D721Med (cell line): ENCODE results near the gene PPFIA3.
A peak's percentile ranks its signal among the peaks of the same experiment; 100 is the strongest.

Source experiments
- DNase-seq: peaks from one replicate; pipeline ENCODE4 v3.0.0; 2011; ENCODE audit warnings: low spot score; ENCODE audit not compliant: insufficient read length
- FAIRE-seq: peaks from 2 replicates; lab custom pipeline; 2011; peaks lifted over from hg19 to GRCh38; lab: Jason Lieb, UNC
- TF ChIP-seq, protein P1 (sequence below): IDR thresholded peaks from 2 replicates; pipeline ENCODE4 v1.5.1; 2012; ENCODE audit warnings: mild to moderate bottlenecking, control low read depth; ENCODE audit not compliant: insufficient read depth; ENCODE audit errors: missing control alignments

The PPFIA3 gene

GRCh38 chr19:49148044-49148682 is 28.8 kb downstream of the PPFIA3 start:
- FAIRE-seq (no peak), DNase-seq (no peak)
- TF ChIP-seq, protein P1, sequence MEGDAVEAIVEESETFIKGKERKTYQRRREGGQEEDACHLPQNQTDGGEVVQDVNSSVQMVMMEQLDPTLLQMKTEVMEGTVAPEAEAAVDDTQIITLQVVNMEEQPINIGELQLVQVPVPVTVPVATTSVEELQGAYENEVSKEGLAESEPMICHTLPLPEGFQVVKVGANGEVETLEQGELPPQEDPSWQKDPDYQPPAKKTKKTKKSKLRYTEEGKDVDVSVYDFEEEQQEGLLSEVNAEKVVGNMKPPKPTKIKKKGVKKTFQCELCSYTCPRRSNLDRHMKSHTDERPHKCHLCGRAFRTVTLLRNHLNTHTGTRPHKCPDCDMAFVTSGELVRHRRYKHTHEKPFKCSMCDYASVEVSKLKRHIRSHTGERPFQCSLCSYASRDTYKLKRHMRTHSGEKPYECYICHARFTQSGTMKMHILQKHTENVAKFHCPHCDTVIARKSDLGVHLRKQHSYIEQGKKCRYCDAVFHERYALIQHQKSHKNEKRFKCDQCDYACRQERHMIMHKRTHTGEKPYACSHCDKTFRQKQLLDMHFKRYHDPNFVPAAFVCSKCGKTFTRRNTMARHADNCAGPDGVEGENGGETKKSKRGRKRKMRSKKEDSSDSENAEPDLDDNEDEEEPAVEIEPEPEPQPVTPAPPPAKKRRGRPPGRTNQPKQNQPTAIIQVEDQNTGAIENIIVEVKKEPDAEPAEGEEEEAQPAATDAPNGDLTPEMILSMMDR, result no peak

DNA sequence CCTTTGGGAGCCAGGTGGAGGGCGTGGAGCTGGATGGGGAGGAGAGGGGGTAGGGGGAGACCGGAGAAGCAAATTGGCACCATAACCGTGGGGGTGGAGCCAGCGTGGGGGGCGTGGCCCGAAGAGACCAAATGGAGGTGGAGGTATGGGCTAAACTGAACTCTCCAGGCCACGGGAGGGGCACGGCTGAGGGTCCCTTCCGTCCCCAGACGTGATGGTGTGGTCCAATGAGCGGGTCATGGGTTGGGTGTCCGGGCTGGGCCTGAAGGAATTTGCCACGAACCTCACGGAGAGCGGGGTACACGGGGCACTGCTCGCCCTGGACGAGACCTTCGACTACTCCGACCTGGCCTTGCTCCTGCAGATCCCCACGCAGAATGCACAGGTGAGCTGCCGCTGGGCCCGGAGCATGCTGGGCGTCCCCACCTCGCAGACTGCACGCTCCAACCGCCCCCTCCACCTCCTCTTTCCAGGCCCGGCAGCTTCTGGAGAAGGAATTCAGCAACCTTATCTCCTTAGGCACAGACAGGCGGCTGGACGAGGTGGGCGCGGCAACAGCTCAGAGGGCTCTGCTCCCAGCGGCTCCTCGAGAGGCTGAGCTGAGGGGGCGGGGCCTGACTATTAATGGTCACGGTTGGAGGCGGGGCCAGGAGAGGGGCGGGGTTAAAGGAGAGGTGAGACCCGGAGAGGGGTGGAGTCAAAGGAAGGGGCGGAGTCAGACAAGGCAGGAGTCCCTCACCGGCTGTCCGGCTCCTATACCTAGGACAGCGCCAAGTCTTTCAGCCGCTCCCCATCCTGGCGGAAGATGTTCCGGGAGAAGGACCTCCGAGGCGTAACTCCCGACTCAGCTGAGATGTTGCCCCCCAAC is 29.7 kb downstream of the PPFIA3 start:
- FAIRE-seq (no peak), DNase-seq (peak; percentile 93)
- TF ChIP-seq, protein P1, result no peak

DNA sequence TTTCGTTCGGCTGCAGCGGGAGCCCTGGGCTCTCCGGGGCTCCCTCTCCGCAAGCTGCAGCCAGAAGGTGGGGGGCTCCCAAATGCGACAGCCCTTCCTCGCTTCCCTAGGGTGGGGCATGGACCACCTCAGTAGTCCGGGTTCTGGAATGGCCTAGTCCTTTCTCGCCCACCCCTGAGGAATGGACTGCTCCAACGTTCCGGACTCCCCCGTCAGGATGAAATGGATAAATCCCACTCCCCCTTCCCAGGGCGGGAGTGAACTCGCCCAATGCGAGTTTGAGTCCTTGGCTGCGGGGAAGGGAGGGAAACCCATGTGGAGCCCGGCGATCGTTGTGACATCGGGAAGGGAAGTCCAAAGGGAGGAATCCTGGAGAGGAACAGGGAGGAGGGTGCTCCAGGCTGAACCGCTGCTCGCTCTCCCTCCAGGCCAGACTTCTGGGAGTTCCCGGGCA is 30.3 kb downstream of the PPFIA3 start:
- TF ChIP-seq, protein P1, result no peak
- FAIRE-seq (no peak), DNase-seq (peak; percentile 59)

- DNase-seq (peak; percentile 96), FAIRE-seq (no peak)
- TF ChIP-seq, protein P1, result no peak
Observed at GRCh38 chr19:49150106-49150943, 31.0 kb downstream of the PPFIA3 start.

GRCh38 chr19:49150944-49151243 is 31.6 kb downstream of the PPFIA3 start:
- TF ChIP-seq, protein P1, result no peak
- FAIRE-seq, result no peak
- DNase-seq, result no peak

GRCh38 chr19:49151267-49152118 is 32.1 kb downstream of the PPFIA3 start:
- TF ChIP-seq, protein P1, result no peak
- DNase-seq, result no peak
- no peak for FAIRE-seq
